Esophagus muscularis mucosa (tissue), 3 donors: ENCODE results near the gene MIS18A.

Experiments used
- CTCF ChIP-seq, 3 experiments: fragments of 200-600 bp in 2 of 3; fragments of 450-650 bp in 1 of 3; sonication (generic) in 2 of 3; IDR thresholded peaks; one replicate each; pipeline ENCODE4 v1.5.1; 2017 to 2019; ENCODE audit warnings: antibody characterized with exemption in 3 of 3, mild to moderate bottlenecking in 2 of 3, moderate library complexity in 1 of 3
- POLR2A ChIP-seq: fragments of 450-650 bp; IDR thresholded peaks from one replicate; pipeline ENCODE4 v1.6.1; 2017; ENCODE audit warnings: antibody characterized with exemption, moderate library complexity, mild to moderate bottlenecking, low read depth

DNA sequence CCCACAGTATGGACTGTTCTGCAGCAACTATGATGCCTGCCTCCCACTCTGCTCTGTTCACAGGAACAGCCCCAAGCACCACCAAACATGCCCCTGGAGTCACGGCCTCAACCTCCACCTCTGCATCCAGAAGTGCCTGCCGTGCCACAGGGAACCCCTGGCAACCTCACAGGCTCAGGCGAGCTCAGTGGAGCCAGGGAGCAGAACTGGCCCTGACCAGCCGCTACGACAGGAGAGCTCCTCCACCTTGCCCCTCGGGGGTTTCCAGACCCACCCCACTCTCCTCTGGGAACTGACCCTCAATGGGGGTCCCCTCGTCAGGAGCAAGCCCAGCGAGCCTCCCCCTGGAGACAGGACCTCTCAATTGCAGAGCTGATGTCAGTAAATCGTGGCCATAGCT is 32.8 kb upstream of the MIS18A start:
- TF ChIP-seq CTCF (IDR thresholded peaks at IDR 0.05) (no peak), POLR2A (no peak)
